Stimulated activated CD8-positive, alpha-beta memory T cell treated with anti-CD3 and anti-CD28 coated beads, Interleukin-2, amount 100 ng/mL, for 1 hour (primary cell): ENCODE data around the gene IGDCC3.

Experiments used
- DNase-seq, 2 donors: peaks; one replicate each; pipeline ENCODE4 v3.0.0-alpha.2; 2020; ENCODE audit warnings: low read depth in 2 of 2

The IGDCC3 gene

DNA sequence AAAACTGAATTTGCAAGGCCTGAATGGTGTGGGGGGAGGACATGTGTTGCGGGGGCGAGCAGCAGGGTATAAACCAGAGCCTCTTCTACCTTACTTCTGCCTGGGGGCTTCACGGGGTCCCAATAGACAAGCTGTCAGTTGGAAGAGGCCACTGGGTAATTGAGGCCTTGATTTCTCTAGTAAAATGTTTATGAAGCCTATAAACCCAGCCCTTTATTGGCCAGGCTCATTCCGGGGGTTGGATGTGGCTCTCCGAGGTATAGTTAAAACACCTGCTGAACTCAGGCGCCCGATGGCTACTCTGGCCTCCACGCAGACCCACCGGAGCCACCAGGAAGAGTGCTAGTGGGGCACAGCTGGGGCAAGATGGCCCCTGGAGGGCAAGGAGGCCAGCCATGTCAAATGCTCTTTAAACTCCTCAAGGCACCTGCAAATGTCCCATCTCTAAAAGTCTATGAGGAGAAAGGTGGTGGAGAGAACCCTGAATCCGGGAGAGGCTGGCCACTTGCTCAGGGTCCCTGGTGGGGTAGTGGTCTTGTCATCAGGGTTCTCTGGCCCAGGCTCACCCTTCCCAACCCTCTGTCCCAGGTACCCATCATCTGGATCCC, 34.3 kb downstream of the IGDCC3 start:
- DNase-seq = no peak

DNA sequence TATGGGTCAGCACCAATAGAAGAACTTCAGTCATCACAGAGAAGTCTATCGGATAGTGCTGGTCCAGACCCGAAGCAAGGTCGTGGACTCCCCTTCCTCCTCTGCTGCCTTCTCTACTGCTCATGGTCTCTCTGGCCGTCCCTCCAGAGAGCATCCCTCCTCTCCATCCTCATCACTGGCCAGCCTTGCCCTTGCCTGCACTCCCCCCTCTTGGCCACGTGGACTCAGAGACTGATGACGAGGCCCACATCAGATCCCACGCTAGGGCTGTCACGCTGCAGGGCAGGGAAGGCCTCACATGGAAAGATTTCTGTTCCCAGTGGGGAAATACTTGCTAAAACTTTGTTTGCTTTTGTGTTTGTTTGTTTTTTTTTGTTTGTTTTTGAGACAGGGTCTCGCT, 35.3 kb downstream of the IGDCC3 start:
- DNase-seq = no peak

DNA sequence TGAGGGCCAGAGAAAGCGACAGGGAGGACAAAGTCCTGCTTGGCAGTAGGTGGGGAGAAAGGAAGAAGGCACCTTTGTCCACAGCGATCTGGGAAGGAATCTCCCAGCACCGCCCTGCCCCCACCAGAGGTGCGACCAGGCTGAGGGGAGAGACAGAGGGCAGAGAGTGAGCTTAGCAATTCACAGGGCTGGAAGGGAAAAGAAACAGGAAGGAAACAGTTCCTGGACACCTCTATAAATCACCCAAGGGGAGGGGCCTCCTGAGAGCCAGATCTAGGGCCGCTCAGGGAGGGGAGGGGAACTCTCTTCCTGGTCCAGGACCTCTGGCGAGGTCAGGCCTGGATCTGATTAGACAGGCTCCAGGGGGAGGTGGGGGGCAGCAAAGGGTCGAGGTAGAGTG, 37.9 kb downstream of the IGDCC3 start:
- no peak for DNase-seq

DNA sequence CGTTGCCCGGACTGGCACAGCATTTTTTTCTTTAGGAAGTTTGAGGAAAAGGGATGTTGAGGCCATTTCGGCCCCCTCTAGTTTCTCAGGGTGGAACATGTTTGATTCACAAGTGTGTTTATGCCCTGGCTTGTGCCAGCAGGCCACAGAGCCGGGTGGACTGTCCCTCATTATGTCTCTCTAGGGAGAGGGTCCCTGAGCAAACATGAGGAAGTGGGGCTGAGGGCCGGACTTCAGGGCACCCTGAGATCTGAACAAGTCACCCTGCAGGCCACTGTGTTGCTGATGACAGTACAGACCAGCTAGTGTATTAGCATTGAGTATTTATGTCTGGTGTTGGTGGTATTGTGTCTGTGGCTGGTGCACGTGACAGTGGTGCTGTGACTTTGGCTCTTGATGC, 38.4 kb downstream of the IGDCC3 start:
- DNase-seq = no peak

DNA sequence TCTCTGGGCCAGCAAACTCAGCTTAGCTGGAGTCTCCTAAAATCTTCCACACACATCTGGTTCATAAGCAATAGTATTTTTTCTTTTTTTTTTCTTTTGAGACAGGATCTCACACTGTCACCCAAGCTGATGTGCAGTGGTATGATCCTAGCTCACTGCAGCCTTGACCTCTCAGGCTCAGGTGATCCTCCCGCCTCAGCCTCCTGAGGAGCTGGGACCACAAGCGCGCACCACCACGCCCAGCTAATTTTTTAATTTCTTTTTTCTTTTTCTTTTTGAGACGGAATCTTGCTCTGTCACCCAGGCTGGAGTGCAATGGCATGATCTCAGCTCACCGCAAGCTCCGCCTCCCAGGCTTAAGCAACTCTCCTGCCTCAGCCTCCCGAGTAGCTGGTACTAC, 39.0 kb downstream of the IGDCC3 start:
- DNase-seq = no peak

DNA sequence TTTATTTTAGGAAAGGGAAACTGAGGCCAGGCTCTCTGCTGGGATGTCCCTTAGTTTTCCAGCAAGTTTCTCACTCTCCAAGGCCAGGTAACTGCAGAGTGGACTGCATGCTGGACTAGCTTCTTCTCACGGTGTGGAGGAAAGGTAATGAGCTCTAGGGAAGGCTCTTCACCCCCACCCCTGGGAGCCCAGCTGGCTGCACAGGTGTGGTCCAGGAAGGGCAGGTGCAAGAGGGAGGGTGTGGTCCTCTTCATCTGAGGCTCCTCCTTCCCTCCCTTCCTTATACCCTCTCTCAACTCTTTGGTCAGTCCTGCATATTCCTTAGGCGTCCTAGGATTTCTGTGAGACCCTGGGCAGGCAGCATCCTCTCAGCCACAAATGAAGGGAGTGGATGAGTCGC, 39.4 kb downstream of the IGDCC3 start:
- DNase-seq = no peak

DNA sequence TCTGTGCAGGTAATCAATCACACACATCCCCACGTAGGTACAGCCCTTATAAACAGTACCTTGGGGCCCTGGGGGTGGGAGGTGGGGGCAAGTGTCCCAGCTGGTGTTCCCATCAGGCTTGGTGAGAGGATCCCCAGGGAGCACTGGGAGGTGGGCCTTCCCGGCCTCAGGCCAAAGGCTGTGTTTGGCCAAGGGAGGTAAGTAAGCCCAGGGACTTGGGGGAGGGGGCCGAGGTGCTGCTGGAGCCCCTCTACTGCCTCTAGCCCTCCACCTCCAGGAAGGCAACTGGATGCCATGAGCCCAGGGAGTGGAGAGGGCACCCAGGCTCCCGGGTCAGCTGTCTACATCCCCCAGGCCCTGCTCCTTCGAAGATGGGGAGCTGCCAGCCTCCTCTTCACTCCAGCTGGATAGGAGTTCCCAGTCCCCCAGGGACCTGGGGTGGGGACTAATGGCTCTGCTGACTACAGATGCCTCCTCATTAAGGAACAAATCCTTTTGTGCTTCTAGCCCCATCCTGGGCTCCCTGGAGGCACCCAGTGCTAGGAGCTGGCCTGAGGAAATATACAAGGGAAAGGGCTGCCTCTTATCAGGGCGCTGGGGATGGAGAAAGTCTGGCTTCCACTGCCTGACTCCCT, 40.2 kb downstream of the IGDCC3 start:
- DNase-seq = no peak

DNA sequence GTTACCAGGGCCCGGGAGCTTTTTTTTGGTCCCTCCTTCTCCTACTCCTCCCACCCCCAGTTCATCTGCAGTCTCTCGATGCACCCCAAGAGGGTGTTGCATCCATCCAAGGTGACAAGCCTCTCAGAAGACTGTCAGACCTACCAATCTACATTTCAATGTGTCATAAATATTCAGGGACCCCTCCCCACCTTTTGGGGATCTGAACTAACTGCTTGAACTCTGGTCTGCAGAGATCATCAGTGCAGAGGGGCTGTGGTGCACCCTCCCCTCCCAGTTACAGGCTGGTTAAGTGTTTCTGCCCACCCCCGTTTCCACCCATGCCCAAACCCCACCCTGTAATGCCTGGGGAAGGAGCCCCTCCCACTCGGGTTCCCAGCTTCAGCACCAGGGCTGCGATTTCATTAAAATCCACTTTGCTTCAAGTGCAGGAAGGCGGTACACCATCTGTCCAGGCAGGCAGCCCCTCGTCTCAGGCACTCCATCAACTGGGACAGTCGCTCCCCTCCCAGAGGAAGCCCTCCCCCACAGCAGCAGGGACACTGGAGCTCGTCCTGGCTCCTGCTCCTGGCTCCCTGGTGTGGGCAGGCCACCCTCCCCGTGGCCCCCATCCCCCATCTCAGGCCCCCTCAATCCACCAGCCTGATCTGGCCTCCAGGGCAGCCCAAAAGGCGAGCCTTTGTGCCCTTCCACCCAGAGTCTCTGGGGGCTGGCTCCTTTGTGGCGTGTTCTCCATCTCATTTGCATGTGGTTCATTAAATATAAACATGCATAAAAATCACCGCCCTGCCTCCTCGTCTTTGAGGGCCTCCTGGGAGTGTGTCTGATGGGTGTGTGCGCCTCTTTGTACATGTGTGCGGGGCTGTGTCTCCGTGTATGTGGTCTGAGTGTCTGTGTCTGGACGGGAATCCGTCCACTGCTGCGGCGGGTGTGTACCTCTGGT, 41.0 kb downstream of the IGDCC3 start:
- no peak for DNase-seq

DNA sequence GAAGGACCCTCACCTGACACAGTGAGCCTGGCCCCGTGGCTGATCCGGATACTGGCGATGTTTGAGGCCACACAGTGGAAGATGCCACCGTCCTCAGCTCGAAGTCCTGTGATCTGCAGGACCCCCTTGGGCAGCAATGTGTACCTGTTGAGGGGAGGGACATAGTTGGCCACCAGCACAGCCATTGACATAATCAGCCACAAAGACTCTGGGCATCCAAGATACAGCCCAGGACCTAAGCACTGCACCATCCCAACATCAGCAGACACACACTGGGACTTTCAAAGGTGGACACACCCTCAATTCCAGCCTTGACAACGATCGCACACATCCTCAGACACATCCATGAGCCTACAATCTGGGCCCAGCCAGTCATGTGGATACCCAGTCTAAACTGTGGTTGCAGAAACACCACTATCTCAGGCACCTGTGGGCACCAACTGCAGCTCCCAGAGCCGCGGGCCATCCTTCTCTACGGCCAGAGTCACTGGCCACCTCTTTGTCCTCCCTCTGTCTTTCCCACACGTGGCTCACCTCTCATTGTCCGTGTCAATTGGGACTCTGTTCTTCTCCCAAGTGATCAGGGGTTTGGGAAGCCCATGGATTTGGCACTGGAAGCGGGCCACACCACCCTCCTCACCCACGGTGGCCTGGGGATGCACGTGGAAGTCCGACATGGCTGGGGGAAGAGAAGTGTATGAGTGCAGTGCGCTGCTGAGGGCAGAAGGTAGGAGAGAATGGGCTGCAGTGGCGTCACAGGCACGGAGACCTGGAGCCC, 42.3 kb downstream of the IGDCC3 start:
- no peak for DNase-seq

DNA sequence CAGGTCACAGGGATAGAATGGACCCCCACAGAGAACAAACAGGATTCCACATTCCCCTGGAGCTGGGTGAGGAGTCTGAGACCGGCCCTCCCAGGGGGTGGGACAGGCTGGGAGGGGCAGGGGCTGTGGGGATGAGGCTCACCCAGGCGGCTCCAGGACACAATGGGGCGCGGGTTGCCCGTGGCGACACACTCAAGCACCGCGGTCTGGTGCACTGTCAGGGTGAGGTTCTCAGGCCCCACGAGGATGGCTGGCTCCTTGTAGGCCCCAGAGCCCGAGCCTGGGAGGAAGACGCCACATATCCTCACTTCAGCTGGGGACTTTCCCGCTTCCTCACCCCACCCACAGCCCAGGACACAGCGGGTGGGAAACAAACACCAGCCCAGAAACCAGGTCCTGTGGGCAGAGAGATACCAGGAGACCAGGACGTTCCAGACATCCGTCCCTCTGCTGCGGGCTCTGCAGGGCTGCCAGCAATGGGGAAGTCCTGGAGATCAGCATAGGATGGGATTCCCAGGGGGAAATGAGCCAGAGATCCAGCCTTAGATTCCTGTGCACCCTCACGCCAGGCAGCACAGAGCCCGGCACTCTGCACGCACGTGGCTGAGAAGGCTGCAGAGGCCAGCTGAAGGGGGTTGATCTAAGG, 43.1 kb downstream of the IGDCC3 start:
- no peak for DNase-seq

DNA sequence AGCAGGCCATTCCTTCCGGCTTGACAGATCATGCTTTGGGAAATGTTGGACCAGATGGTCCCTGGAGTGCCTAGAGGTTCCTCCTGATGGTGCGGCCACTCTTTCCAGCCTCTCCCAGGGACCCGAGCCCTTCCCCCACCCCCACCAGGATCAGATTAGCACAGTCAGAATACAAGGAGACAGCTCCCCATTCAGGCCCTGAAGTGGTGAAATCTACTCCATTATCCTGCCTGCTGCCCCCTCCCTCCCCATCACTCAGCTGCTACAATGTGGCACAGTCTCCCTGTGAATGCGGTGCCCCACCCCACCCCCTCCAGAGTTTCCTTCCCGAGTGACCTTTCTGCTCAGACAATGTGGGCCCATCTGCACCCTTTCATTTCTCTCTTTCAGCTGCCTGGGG, 43.9 kb downstream of the IGDCC3 start:
- no peak for DNase-seq

DNA sequence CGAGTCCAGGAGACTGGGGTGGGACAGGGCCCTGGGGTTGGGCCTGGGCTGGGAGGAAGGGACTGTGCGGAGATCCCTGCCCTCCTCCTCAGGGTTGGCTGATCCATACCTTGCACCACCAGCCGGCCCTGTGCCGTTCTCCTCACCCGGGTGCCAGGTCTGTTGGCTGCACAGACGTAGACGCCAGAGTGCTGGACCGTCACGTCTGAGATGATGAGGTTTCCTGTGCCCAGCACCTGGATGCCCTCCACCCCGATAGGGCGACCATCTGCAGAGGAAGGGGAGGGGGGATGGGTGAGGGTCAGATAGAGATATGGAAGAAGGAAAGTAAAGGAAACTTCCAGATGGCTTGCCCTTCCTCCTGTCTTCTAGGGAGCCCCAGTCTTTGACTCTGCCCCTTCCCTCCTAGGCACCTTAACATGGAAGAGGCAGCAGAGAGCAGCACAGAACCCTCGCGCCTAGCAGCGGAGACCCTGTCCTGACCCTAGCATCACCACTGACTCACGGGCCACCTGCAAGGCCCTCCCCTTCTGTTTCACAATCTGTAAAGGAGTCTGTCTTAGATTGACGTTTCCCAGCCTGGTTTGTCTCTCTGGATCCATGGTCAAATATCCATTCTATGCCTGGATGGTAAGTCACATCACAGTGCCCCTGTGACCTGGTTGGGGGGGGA, 44.5 kb downstream of the IGDCC3 start:
- DNase-seq = no peak

DNA sequence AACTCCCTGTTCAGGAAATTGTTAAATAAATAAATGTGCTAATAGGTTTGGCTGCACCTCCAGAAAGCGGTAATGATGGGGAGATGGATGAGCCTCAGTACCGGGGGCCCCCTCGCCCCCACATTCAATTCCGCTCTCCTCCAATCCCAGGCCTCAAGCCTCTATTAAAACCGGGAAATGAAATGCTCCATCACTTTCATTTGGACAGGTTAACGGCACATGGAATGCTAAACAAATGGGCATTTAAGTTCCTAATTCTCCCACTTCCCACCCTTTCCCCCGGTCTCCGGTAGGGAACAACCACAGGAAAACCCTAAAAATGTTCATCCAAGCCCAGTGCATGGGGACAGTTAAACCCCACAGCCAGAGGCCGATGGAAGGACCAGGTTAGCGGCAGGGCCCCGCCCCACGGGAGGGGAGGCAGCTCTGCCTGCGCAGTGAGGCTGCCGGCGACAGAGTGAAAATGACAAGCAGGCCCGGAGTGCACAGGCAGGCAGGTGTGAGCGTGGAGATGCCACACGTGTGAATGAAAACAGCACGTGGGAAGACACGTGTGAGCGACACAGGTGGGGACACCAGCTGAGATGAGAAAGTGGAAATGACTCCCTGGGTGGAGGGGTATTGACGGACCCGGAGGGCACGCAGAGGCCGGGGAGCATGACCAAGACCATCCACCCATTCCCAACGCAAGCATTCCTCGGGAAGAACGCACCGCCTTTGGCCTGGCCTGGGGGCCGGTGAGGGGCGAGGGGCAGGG, 45.2 kb downstream of the IGDCC3 start:
- DNase-seq = no peak

DNA sequence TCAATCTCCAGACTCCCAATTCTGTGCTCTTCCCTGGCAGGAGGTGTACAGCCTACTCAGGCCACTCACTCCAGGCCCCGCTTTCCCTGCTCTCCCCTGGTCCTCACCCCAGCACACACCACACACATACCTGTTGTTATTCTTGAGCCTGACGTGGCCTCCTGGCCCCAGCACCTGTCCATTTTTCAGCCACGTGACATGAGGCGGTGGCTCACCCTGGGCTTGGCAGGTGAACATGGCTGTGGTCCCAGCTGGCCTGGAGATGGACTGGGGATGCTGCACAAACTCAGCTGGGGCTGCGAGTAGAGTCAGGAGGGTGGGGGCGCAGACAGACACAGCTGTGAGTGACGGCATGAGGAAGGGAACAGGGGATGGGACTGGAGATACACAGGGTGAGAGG, 46.0 kb downstream of the IGDCC3 start:
- DNase-seq = no peak

DNA sequence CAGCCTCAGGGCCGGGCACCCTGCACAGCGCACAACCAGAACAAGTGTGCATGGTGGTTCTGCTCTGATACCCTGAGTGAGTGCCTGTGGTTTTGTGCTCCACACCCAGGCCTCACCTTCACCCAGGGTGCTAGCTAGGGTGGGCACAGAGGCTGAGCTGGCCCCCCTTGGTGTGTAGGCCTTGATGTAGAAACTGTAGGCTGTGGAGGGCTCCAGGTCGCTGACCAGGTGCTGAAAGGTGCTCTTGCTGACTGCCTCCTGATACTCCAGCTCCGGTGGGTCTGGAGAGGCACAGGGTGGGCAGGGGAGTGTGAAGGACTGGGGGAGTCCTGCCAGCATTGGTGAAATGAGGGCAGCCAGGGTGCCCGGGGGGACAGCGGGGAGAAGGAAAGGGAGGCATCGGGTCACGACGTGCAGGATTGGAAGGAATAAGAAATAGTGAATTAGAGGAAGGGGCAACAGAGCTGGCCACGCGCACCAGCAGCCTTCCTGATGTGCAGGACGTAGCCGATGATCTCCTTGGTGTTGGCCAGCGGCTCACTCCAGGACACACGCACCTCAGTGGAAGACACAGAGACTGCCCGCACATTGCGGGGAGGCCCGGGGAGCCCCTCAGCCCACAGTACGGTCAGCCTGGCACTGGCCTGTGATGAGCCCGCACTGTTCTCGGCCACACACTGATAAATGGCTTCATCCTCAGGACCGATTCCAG, 46.7 kb downstream of the IGDCC3 start:
- no peak for DNase-seq

DNA sequence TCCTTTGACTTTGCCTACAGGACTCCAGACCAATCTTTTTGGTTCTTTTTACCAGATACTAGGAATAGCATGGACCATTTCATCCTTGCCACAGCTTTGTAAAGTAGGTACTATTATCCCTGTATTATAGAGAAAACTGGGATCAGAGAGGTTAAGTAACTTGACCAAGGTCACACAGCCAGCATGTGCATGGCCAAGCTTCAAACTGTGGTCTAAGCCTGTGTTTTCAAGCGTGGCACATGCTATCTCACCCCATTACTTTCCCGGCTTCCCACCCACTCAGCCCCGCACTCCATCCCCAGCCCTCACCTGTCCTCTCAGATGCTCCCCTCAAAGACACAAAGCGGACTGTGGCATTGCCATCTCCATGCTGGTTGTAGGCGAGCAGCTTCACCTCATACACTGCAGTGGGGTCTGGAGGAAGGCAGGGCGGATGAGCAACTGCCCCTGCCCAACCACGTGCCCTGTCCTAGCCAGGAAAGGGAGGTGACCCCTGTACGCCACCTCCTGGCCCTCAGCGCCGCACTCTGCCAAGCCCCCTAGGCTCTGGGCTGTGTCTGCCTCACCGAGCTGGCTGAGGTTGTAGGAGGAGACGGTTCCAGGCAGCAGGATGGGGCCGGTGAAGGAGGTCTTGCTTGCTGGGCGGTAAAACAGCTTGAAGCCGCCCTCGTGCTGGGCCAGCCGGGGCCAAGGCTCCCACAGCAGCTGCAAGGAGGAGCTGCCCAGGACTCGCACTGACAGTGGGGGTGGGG, 47.6 kb downstream of the IGDCC3 start:
- no peak for DNase-seq

DNA sequence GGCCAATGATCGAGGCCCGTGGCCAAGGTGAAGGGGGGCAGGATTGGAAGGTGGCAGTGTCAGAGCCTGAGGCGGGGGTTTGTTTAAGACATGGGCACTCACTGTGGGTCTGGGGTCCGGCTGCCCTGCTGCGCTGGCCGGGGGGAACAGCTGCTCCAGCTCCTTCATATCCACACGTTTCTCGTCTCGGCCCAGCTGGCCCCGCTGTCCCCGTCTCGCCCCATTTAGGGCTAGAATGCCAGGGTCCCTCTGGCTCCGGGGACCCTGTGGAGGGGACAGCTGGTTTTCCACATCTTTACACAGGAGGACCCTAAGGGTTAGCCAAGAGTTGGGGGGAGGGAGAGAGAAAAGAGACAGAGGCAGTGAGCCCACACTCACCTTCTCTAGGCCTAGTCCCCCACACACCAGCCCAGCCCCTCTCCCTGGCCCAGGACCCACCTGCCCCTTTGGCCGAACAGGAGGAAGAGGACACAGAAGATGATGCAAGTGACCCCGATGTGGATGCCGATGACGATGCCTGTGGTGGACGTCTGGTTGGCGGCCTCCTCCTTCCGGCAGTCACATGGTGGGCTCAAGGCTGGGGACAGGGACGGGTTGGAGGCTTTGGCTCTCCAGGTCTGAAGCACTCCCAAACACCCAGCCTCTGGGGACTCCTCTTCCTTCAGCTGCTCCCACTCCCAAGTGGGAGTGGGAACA, 48.4 kb downstream of the IGDCC3 start:
- no peak for DNase-seq
